Mucosa of rectum (tissue), 2 donors: ENCODE data around the gene GOT1.

Experiments
- H3K27ac ChIP-seq, 2 donors: one replicate each; pipeline ENCODE4 v1.7.0; 2013; ENCODE audit warnings: inconsistent platforms in 2 of 2, low read depth in 2 of 2, low read length in 2 of 2
- H3K27me3 ChIP-seq, 2 donors: one replicate each; pipeline ENCODE4 v1.7.0; 2013; ENCODE audit warnings: low read length in 2 of 2; ENCODE audit not compliant: control insufficient read depth in 2 of 2, insufficient read depth in 2 of 2
- H3K36me3 ChIP-seq, 2 donors: one replicate each; pipeline ENCODE4 v1.7.0; 2013; ENCODE audit warnings: low read length in 2 of 2; ENCODE audit not compliant: control insufficient read depth in 2 of 2, insufficient read depth in 2 of 2
- H3K4me1 ChIP-seq, 2 donors: one replicate each; pipeline ENCODE4 v1.7.0; 2013; ENCODE audit warnings: low read length in 2 of 2, mild to moderate bottlenecking in 1 of 2; ENCODE audit not compliant: control insufficient read depth in 2 of 2, insufficient read depth in 2 of 2
- H3K4me3 ChIP-seq, 2 donors: one replicate each; pipeline ENCODE4 v1.7.0; 2013; ENCODE audit warnings: low read length in 2 of 2
- H3K9ac ChIP-seq, 2 donors: one replicate each; pipeline ENCODE4 v1.7.0; 2013; ENCODE audit warnings: low read length in 2 of 2, low read depth in 1 of 2, mild to moderate bottlenecking in 1 of 2
- H3K9me3 ChIP-seq, 2 donors: one replicate each; pipeline ENCODE4 v1.7.0; 2013; ENCODE audit warnings: low read length in 2 of 2; ENCODE audit not compliant: control insufficient read depth in 2 of 2
- donor health status: healthy.
- donor health status: Normal muscosa, but diverticular disease.

GOT1 gene

DNA sequence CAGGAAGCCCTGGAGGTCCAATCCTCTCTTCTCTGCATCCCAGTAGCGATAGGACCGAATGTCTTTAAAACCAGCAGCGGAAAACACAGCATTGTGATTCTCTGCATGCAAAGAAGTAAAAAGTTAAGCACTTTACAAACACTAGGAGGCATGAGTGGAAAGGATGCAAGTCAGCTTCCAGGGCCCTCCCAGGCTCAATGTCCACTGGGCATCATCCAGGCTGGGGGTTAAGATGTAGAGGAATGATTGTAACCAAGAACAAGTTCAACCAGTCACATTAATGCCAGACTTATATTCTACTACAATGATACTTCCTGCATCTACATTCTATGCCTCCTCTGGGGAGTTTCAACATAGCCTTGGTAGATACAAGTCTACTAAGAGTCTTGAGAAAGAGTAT, 24.3 kb downstream of the GOT1 start:
- Histone ChIP-seq H3K9ac (no peak overlapping the region), H3K27me3 (no peaks in the 10 kb centered on the region), H3K4me3 (no peak overlapping the region), H3K9me3 (no peaks in the 10 kb centered on the region), H3K27ac (no peak overlapping the region), H3K36me3 (peaks cover 56 to 62% of the 10 kb centered on the region in 2 donors), H3K4me1 (no peaks in the 10 kb centered on the region)

DNA sequence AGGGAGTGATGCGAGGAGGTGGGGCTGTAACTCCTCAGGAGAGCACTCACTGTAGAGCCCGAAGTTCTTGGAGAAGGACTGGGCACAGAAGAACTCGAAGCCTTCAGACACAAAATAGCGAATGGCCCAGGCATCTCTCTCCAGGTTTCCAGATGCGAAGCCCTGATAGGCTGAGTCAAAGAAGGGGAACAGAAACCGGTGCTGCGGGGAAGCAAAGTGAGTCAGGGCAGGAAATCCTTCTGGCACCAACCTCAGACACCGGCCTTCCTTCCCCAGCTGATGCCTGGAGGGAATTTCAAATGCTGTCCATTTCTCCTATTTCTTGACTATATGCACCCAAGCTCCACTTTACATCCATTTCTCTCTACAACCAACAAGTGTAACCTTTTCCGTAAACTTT, 26.8 kb downstream of the GOT1 start:
- H3K4me1 ChIP-seq, result no peaks in the 10 kb centered on the region
- H3K9me3 ChIP-seq, result no peaks in the 10 kb centered on the region
- peaks cover 67 to 69% of the 10 kb centered on the region in 2 donors for H3K36me3 ChIP-seq
- H3K9ac ChIP-seq, result no peak overlapping the region
- no peak overlapping the region for H3K27ac ChIP-seq
- no peaks in the 10 kb centered on the region for H3K27me3 ChIP-seq
- no peak overlapping the region for H3K4me3 ChIP-seq

DNA sequence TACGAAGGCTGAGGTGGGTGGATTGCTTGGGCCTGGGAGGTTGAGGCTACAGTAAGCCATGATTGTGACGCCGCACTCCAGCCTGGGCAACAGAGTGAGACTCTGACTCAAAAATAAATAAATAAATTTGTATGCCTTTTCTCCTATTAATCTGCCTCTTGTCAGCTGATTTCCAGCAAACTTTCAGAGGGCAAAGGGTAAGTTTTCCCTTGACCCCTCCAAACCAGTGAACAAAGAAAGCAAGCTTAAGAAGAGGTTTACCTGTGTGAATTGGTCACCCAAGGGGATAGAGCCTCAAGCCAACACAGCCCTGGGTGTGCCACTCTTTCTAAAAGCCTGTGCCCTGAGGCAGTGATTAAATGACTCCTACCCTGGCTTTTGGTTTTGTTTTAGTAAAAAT, 30.8 kb downstream of the GOT1 start:
- H3K27ac ChIP-seq, result no peak overlapping the region
- peaks cover 58 to 68% of the 10 kb centered on the region in 2 donors for H3K36me3 ChIP-seq
- H3K27me3 ChIP-seq, result no peaks in the 10 kb centered on the region
- no peak overlapping the region for H3K9ac ChIP-seq
- no peak overlapping the region for H3K4me3 ChIP-seq
- H3K4me1 ChIP-seq, result no peaks in the 10 kb centered on the region
- H3K9me3 ChIP-seq, result no peaks in the 10 kb centered on the region

DNA sequence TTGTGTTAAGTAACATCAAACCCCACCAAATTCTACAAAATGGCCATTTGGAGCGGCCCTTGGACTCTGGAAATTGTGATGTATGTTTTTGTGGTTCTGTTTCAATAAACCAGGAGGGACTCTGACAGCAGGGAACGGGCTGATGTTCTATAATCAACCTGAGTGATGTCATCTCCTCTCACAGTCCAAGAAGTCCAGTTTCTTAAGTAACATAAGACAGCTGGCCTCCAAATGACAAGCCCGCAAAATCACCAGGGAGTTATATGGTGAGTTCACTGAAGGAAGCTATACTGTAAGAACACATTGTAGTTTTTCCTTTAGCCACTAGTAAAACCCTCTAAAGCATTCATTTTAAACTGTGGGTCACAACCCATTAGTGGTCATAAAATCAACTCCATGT, 34.0 kb downstream of the GOT1 start:
- H3K4me3 ChIP-seq, result no peak overlapping the region
- H3K27ac ChIP-seq, result no peak overlapping the region
- no peaks in the 10 kb centered on the region for H3K27me3 ChIP-seq
- H3K36me3 ChIP-seq, result peaks cover 34 to 47% of the 10 kb centered on the region in 2 donors
- no peak overlapping the region for H3K9ac ChIP-seq
- no peaks in the 10 kb centered on the region for H3K4me1 ChIP-seq
- H3K9me3 ChIP-seq, result no peaks in the 10 kb centered on the region

DNA sequence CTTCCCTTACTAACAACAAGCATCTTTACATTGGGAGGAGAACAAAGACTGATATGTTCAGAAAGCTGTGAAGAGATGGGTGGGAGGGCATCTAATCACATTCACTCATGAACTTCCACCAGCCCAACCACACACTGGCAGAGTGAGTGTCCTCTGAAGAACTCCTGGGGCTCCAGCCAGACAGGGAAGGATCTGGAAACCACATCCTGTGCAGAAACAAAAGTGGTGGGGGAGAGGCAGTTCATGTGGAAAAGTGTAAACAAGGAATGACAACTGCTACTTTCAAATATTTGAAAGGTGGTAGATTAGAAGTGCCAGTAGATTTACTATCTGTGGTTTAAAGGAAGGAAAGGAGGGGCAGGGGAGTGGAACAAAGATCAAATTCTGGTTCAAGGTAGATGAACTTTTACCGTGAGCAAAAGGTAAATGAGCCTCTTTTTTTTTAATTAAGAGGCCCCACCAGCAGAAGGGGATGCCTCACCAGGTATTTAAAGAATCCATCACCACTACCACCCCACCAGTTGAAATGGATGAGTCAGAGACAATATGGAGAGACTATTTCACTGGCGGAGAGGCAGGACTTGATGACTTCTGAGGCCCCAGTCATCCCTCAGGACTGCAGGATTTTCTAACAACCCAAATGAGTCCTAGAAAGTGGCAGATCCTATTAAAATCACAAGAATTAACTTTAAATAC, 34.5 kb downstream of the GOT1 start:
- Histone ChIP-seq H3K36me3 (peaks cover 28 to 42% of the 10 kb centered on the region in 2 donors), H3K9ac (no peak overlapping the region), H3K9me3 (no peaks in the 10 kb centered on the region), H3K27me3 (no peaks in the 10 kb centered on the region), H3K4me1 (no peaks in the 10 kb centered on the region), H3K27ac (no peak overlapping the region), H3K4me3 (no peak overlapping the region)

DNA sequence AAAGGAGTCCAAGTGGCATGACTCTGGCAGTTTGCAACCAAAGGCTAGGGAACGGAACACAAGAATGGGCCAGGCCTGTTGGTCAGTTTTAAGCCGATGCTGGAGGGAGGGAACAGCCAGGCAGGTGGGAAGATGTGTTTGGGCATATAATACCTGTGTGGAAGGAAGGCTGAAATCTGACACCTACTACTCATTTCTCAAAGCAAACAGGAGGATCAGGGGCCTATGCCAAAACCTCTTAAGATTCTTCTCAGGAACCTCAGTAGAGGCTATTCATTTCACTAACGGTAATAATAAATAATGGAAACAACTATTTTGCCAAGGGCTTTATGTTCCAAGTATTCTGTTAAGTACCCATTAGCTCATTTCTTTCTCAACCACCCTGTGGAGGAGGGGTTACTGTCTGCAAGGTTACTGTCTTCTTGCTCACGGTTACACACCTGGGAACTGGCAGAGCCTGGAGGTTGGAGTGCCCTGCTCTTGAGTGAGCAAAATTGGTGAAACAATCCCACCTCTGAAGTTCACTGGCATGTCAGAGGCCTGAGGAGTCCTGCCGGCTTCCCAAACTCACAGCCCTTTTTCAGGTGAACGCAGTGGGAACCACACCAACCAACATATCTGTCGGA, 35.5 kb downstream of the GOT1 start:
- Histone ChIP-seq H3K4me1 (no peaks in the 10 kb centered on the region), H3K4me3 (no peak overlapping the region), H3K36me3 (peaks cover 25 to 36% of the 10 kb centered on the region in 2 donors), H3K9me3 (no peaks in the 10 kb centered on the region), H3K27ac (no peak overlapping the region), H3K9ac (no peak overlapping the region), H3K27me3 (no peaks in the 10 kb centered on the region)

DNA sequence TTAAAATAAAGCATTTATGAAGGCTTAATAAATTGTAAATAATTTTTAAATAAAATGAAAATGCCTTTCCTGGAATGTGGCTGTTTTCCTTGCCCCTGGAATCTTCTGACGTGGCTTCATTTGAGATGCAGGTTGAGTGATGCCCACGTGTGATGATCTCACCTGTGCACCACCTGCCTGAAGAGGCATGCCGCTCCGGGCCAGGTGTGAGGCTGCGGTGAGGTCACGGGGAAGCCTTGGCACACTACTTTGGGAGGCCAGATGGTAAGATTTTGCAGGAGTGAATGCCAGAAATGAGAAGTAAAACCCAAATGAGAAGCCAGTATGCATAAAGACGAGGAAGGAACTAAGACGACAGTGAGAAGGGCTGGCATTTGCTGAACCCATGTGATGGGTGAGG, 36.2 kb downstream of the GOT1 start:
- Histone ChIP-seq H3K9ac (no peak overlapping the region), H3K27ac (no peak overlapping the region), H3K4me3 (no peak overlapping the region), H3K9me3 (no peaks in the 10 kb centered on the region), H3K27me3 (no peaks in the 10 kb centered on the region), H3K36me3 (peaks cover 20 to 32% of the 10 kb centered on the region in 2 donors), H3K4me1 (no peaks in the 10 kb centered on the region)

DNA sequence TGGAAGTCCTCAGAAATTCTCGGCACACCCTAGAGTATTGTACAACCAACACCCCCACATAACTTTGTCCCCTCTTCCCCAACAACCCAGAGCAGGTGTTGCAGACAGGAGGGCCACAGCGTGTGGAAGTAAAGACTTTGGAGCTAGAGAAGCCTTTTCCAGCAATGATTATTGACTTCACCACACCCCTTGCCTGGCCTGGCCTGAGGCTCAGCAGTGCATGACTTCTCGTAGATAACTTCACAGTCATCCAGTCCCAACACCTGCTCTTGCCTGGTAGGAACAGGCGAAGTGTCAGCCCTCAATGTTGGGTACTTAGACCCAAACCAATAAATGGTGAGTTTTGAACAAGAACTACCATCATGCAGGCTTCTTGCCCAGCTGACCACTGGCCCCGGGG, 36.7 kb downstream of the GOT1 start:
- no peaks in the 10 kb centered on the region for H3K27me3 ChIP-seq
- no peaks in the 10 kb centered on the region for H3K4me1 ChIP-seq
- peaks cover 20 to 26% of the 10 kb centered on the region in 2 donors for H3K36me3 ChIP-seq
- H3K9ac ChIP-seq, result no peak overlapping the region
- no peaks in the 10 kb centered on the region for H3K9me3 ChIP-seq
- no peak overlapping the region for H3K27ac ChIP-seq
- H3K4me3 ChIP-seq, result no peak overlapping the region

DNA sequence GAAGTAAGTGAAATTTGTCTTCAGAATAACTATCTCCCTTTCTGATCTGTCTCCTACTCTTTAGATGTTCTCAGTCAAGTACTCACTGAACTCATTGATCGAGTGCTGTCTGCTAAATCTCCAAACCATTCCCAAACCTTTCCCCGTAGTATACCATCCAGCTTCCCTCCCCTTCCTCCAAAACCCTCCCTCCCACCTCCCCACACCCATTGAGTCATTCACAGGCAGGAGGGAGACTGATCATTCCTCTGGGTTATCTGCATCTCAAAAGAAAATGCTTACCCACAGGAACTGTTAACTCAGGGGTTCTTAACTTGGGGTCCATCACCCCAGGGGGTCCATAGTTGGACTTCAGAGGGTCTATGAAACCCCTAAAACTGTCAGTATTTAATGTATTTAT, 37.4 kb downstream of the GOT1 start:
- peaks cover 18 to 19% of the 10 kb centered on the region in 2 donors for H3K36me3 ChIP-seq
- no peaks in the 10 kb centered on the region for H3K9me3 ChIP-seq
- H3K4me3 ChIP-seq, result no peak overlapping the region
- no peaks in the 10 kb centered on the region for H3K4me1 ChIP-seq
- no peak overlapping the region for H3K27ac ChIP-seq
- H3K9ac ChIP-seq, result no peak overlapping the region
- H3K27me3 ChIP-seq, result no peaks in the 10 kb centered on the region

DNA sequence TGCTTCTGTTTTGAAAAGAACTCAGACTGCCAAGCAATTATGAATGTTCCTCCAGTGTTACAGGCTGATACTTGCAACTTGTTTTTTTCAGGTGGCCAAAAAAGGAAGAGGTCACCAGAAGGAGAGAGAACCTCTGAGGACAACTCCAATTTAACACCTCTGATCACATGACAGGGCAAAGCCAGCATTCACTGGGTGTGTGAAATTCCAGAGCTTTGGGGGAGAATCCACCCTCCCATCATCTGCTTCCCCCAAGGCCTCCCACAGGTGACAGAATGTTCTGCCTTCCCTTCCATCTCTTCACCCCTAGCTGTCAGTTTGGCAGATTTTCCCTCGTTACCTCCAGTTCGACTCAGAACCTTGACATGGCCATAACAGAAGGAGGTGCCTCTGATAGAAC, 39.1 kb downstream of the GOT1 start:
- H3K27ac ChIP-seq, result no peak overlapping the region
- no peaks in the 10 kb centered on the region for H3K27me3 ChIP-seq
- H3K9me3 ChIP-seq, result no peaks in the 10 kb centered on the region
- no peak overlapping the region for H3K9ac ChIP-seq
- H3K4me3 ChIP-seq, result no peak overlapping the region
- H3K4me1 ChIP-seq, result no peaks in the 10 kb centered on the region
- peaks cover 5 to 6% of the 10 kb centered on the region in 2 donors for H3K36me3 ChIP-seq
